HG02610 (cell line): Measurements from ENCODE around the gene MAGEA8.
"Not testable (repeated sequence)": the region's sequence is repeated elsewhere in the genome, so short reads cannot be mapped to it uniquely, and the experiment has no call there.

ENCODE experiments used
- ATAC-seq: cut with Tn5 transposase; IDR thresholded peaks from one replicate; pipeline ENCODE4 v1.9.1; 2021; ENCODE audit warnings: mild to moderate bottlenecking, moderate library complexity; ENCODE audit not compliant: unreplicated experiment

MAGEA8 gene

GRCh38 chrX:149903889-149904748 is 23.1 kb downstream of the MAGEA8 start:
- ATAC-seq = peak; percentile 73

GRCh38 chrX:149908308-149908707 is 27.3 kb downstream of the MAGEA8 start:
- peak; percentile 74 for ATAC-seq

- peak; percentile 18 for ATAC-seq
Measured at GRCh38 chrX:149908727-149909126, 27.7 kb downstream of the MAGEA8 start.

- ATAC-seq = no peak
Measured at GRCh38 chrX:149909324-149910177, 28.6 kb downstream of the MAGEA8 start.

- no peak for ATAC-seq
Measured at GRCh38 chrX:149910178-149910695, 29.3 kb downstream of the MAGEA8 start.

GRCh38 chrX:149916745-149917392 is 35.9 kb downstream of the MAGEA8 start:
- ATAC-seq = peak; percentile 97

GRCh38 chrX:149923836-149924235 is 42.9 kb downstream of the MAGEA8 start:
- not testable (repeated sequence) for ATAC-seq

- ATAC-seq = not testable (repeated sequence)
Measured at GRCh38 chrX:149924434-149924833, 43.5 kb downstream of the MAGEA8 start.

- peak; percentile 79 for ATAC-seq
Measured at GRCh38 chrX:149927245-149927963, 46.4 kb downstream of the MAGEA8 start.

- ATAC-seq = peak; percentile 57
Measured at GRCh38 chrX:149927964-149928258, 46.9 kb downstream of the MAGEA8 start.

- ATAC-seq = not testable (repeated sequence)
Measured at GRCh38 chrX:149928635-149929034, 47.7 kb downstream of the MAGEA8 start.

- not testable (repeated sequence) for ATAC-seq
Measured at GRCh38 chrX:149929400-149929799, 48.4 kb downstream of the MAGEA8 start, which contains the start of gene HSFX4. TSS of gene HSFX4 (plus strand) at chrX:149929573. CDS start at chrX:149929645, 72 bp downstream.

GRCh38 chrX:149931355-149931754 is 50.4 kb downstream of the MAGEA8 start:
- not testable (repeated sequence) for ATAC-seq

- ATAC-seq = not testable (repeated sequence)
Measured at GRCh38 chrX:149932150-149932549, 51.2 kb downstream of the MAGEA8 start.

GRCh38 chrX:149932970-149933369 is 52.0 kb downstream of the MAGEA8 start:
- not testable (repeated sequence) for ATAC-seq

GRCh38 chrX:149933547-149933946 is 52.6 kb downstream of the MAGEA8 start:
- not testable (repeated sequence) for ATAC-seq
